ENCODE data around the gene ZSWIM4. TPM values are rescaled to one million over a fixed set of nuclear protein-coding genes. Genes with fewer than 3 reads are reported as not detected.

ZSWIM4 gene
- total RNA-seq, 6 donors from 2014 or later: 7.3 to 22.6 (median 10.1) TPM

- DNase-seq (peak; percentile 99), ATAC-seq (ENCODE audit: low FRiP score in 2 of 2) (peak; percentile 97 to 98)
- Histone ChIP-seq H3K27me3 (no peaks in the 10 kb centered on the region), H3K27ac (peak overlapping the region; percentile 68 to 86 (median 83)), H3K4me1 (peaks cover 22 to 42% (median 33%) of the 10 kb centered on the region in 4 donors), H3K36me3 (no peaks in the 10 kb centered on the region), H3K4me3 (peak overlapping the region in 3 of 4 donors; percentile 13 to 41 (median 31)), H3K9me3 (no peaks in the 10 kb centered on the region)
- 11 to 12% methylated on average over 15 to 17 of the region's 34 CpGs for WGBS, 2 donors
- TF ChIP-seq POLR2AphosphoS5 (IDR thresholded peaks at IDR 0.05): peak; percentile 65 to 71
- TF ChIP-seq CTCF (IDR thresholded peaks at IDR 0.05): peak; percentile 98 to 100 (median 100)
- TF ChIP-seq POLR2A (IDR thresholded peaks at IDR 0.05): no peak
- peak in 1 of 4 donors; percentile 67 for TF ChIP-seq EP300 (IDR thresholded peaks at IDR 0.05)
Measured at GRCh38 chr19:13880059-13881043, 85.1 kb downstream of the ZSWIM4 start.

GRCh38 chr19:13881251-13881691, 86.0 kb downstream of the ZSWIM4 start:
- Histone ChIP-seq H3K36me3 (no peaks in the 10 kb centered on the region), H3K27me3 (no peaks in the 10 kb centered on the region), H3K4me1 (peaks cover 22 to 42% (median 33%) of the 10 kb centered on the region in 4 donors), H3K9me3 (no peaks in the 10 kb centered on the region), H3K27ac (peak overlapping the region; percentile 30 to 86 (median 70)), H3K4me3 (no peak overlapping the region)
- ATAC-seq (ENCODE audit: low FRiP score in 2 of 2) (no peak), DNase-seq (no peak)
- TF ChIP-seq POLR2A (IDR thresholded peaks at IDR 0.05): no peak
- TF ChIP-seq EP300 (IDR thresholded peaks at IDR 0.05): no peak
- no peak for TF ChIP-seq POLR2AphosphoS5 (IDR thresholded peaks at IDR 0.05)
- no peak for TF ChIP-seq CTCF (IDR thresholded peaks at IDR 0.05)
- 49 to 53% methylated on average over 10 to 12 of the region's 12 CpGs for WGBS, 2 donors

Small RNA genes lying within 50 kb of the gene (small RNA-seq; reads per million reads assigned to genes)
- gene MIR181C (165 to 336 (median 293) reads per million in 4 donors), gene MIR181D (71.6 to 211 (median 159) reads per million in 4 donors), gene RN7SL619P (0 reads per million in 4 donors)

Other genes with a start within 250 kb of the ZSWIM4 start
- gene MRI1, start 30.9 kb upstream of the ZSWIM4 start, total RNA-seq: 100 to 1,000 TPM in 2 of 6 donors, 10 to 100 TPM in 4; 29.4 to 155 (median 42.3) TPM
- gene C19orf53, start 21.0 kb upstream of the ZSWIM4 start, total RNA-seq: 100 to 1,000 TPM in 3 of 6 donors, 10 to 100 TPM in 2, 1 to 10 TPM in 1; 9.4 to 158 (median 96.5) TPM
- gene NANOS3, start 81.7 kb downstream of the ZSWIM4 start, total RNA-seq: 1 to 10 TPM in 2 of 6 donors, not detected in 4; 1.3 to 5.2 TPM
- gene BRME1, start 110.7 kb downstream of the ZSWIM4 start, total RNA-seq: 1 to 10 TPM in 5 of 6 donors, under 1 TPM in 1; 0.46 to 4.4 (median 2.1) TPM
- 10 to 100 TPM; 30.4 to 95.3 (median 35.3) TPM for gene CC2D1A, start 110.8 kb downstream of the ZSWIM4 start, total RNA-seq
- gene PODNL1, start 143.0 kb downstream of the ZSWIM4 start, total RNA-seq: 1 to 10 TPM; 1.5 to 4.3 (median 2.5) TPM
- 10 to 100 TPM; 20.5 to 51.3 (median 39.0) TPM for gene DCAF15, start 157.1 kb downstream of the ZSWIM4 start, total RNA-seq
- 10 to 100 TPM in 5 of 6 donors, 1 to 10 TPM in 1; 6.0 to 22.3 (median 15.5) TPM for gene RFX1, start 210.9 kb downstream of the ZSWIM4 start, total RNA-seq
- gene RLN3, start 232.7 kb downstream of the ZSWIM4 start, total RNA-seq: under 1 TPM in 1 of 6 donors, not detected in 5; 0.43 TPM
- 10 to 100 TPM in 5 of 6 donors, 1 to 10 TPM in 1; 9.3 to 24.4 (median 14.6) TPM for gene IL27RA, start 236.3 kb downstream of the ZSWIM4 start, total RNA-seq

Measured in upper lobe of left lung (tissue), 6 donors.